GM23338 (cell line): ENCODE results near the gene R3HDM4. TPM values are rescaled to one million over a fixed set of nuclear protein-coding genes. Genes with fewer than 3 reads are reported as not detected.
A peak's percentile ranks its signal among the peaks of the same experiment; 100 is the strongest.

Source experiments
- ATAC-seq: fragments of 200-7000 bp; cut with Tn5 transposase; 3 replicates; pipeline ENCODE4 v1.9.1; 2020
- DNase-seq: peaks from one replicate; pipeline ENCODE4 v3.0.0-alpha.2; 2015; ENCODE audit warnings: low spot score
- H2AFZ ChIP-seq: fragments of 200-600 bp; sonication (generic); 2 replicates; pipeline ENCODE4 v1.8.0; 2016; ENCODE audit warnings: antibody characterized with exemption, mild to moderate bottlenecking, moderate library complexity
- H3F3A ChIP-seq: fragments of 200-600 bp; sonication (generic); replicated peaks from 2 replicates; pipeline ENCODE4 v1.8.0; 2017; ENCODE audit warnings: antibody characterized with exemption, mixed run types, low read depth
- H3K27ac ChIP-seq: fragments of 200-600 bp; sonication (generic); 2 replicates; pipeline ENCODE4 v1.6.1; 2016; ENCODE audit warnings: low read depth
- H3K27me3 ChIP-seq: fragments of 200-600 bp; sonication (generic); 2 replicates; pipeline ENCODE4 v1.8.0; 2016; ENCODE audit warnings: mild to moderate bottlenecking, mixed run types, moderate library complexity; ENCODE audit not compliant: insufficient read depth
- H3K36me3 ChIP-seq: fragments of 200-600 bp; sonication (generic); 2 replicates; pipeline ENCODE4 v1.8.0; 2016; ENCODE audit warnings: mild to moderate bottlenecking; ENCODE audit not compliant: insufficient read depth
- H3K4me1 ChIP-seq: fragments of 200-600 bp; sonication (generic); 2 replicates; pipeline ENCODE4 v1.8.0; 2016; ENCODE audit warnings: mild to moderate bottlenecking, moderate library complexity; ENCODE audit not compliant: insufficient read depth
- H3K4me2 ChIP-seq: fragments of 200-600 bp; sonication (generic); 2 replicates; pipeline ENCODE4 v1.7.1; 2017; ENCODE audit warnings: mixed run types
- H3K4me3 ChIP-seq: fragments of 200-600 bp; sonication (generic); 2 replicates; pipeline ENCODE4 v1.6.1; 2016; ENCODE audit warnings: mixed run types
- H3K79me2 ChIP-seq: fragments of 200-600 bp; sonication (generic); replicated peaks from 2 replicates; pipeline ENCODE4 v1.8.0; 2017; ENCODE audit warnings: mild to moderate bottlenecking; ENCODE audit not compliant: insufficient read depth
- H3K9me2 ChIP-seq: fragments of 200-600 bp; sonication (generic); 2 replicates; pipeline ENCODE4 v1.8.0; 2017; ENCODE audit not compliant: insufficient read depth
- H4K20me1 ChIP-seq: fragments of 200-600 bp; sonication (generic); replicated peaks from 2 replicates; pipeline ENCODE4 v1.8.0; 2017; ENCODE audit warnings: mild to moderate bottlenecking; ENCODE audit not compliant: insufficient read depth
- H3K27ac Mint-ChIP-seq: 2 replicates; pipeline ENCODE4 v1.8.0; 2020; ENCODE audit warnings: inconsistent platforms, mild to moderate bottlenecking, moderate library complexity, mixed read lengths
- H3K27me3 Mint-ChIP-seq: 3 replicates; pipeline ENCODE4 v1.8.0; 2022; ENCODE audit warnings: low read depth, mild to moderate bottlenecking, moderate library complexity, mixed read lengths, inconsistent platforms; ENCODE audit not compliant: insufficient read depth, poor library complexity
- H3K36me3 Mint-ChIP-seq: 3 replicates; pipeline ENCODE4 v1.8.0; 2021; ENCODE audit warnings: low read depth, mild to moderate bottlenecking, inconsistent platforms, moderate library complexity, mixed read lengths
- H3K4me1 Mint-ChIP-seq: 3 replicates; pipeline ENCODE4 v1.8.0; 2020; ENCODE audit warnings: mild to moderate bottlenecking, inconsistent platforms, mixed read lengths
- H3K4me3 Mint-ChIP-seq: 3 replicates; pipeline ENCODE4 v1.8.0; 2021; ENCODE audit warnings: moderate library complexity, mild to moderate bottlenecking, inconsistent platforms, mixed read lengths
- H3K9me3 Mint-ChIP-seq: 3 replicates; pipeline ENCODE4 v1.8.0; 2020; ENCODE audit warnings: moderate library complexity, mild to moderate bottlenecking, inconsistent platforms, mixed read lengths
- CREB1 ChIP-seq: fragments of 250-450 bp; sonication (Bioruptor Pico); IDR thresholded peaks from 2 replicates; pipeline ENCODE4 v1.5.0; 2020; ENCODE audit warnings: low read depth, mild to moderate bottlenecking, moderate library complexity
- ETS1 ChIP-seq: IDR thresholded peaks from 2 replicates; pipeline ENCODE4 v1.6.1; 2016; ENCODE audit warnings: antibody characterized with exemption
- EZH2 ChIP-seq: fragments of 200-600 bp; sonication (generic); IDR thresholded peaks from one replicate; pipeline ENCODE4 v1.8.0; 2017; ENCODE audit warnings: antibody characterized with exemption, mild to moderate bottlenecking, low read depth; ENCODE audit not compliant: unreplicated experiment
- EZH2phosphoT487 ChIP-seq: fragments of 200-600 bp; sonication (generic); IDR thresholded peaks from one replicate; pipeline ENCODE4 v1.8.1; 2018; ENCODE audit warnings: antibody characterized with exemption; ENCODE audit not compliant: unreplicated experiment
- JUNB ChIP-seq: IDR thresholded peaks from one replicate; pipeline ENCODE4 v1.6.1; 2016; ENCODE audit warnings: antibody characterized with exemption; ENCODE audit not compliant: unreplicated experiment
- NANOG ChIP-seq: IDR thresholded peaks from 2 replicates; pipeline ENCODE4 v1.6.1; 2016; ENCODE audit warnings: antibody characterized with exemption, borderline replicate concordance
- POLR2AphosphoS5 ChIP-seq: IDR thresholded peaks from 2 replicates; pipeline ENCODE4 v1.6.1; 2016; ENCODE audit warnings: antibody characterized with exemption, low read depth
- REST ChIP-seq: IDR thresholded peaks from one replicate; pipeline ENCODE4 v1.6.1; 2018; ENCODE audit warnings: antibody characterized with exemption; ENCODE audit not compliant: unreplicated experiment
- STAT1 ChIP-seq: IDR thresholded peaks from one replicate; pipeline ENCODE4 v1.6.1; 2016; ENCODE audit warnings: antibody characterized with exemption; ENCODE audit not compliant: unreplicated experiment
- ZNF114 ChIP-seq: fragments of 250-450 bp; sonication (Bioruptor Pico); IDR thresholded peaks from 2 replicates; pipeline ENCODE4 v1.5.0; 2020; ENCODE audit warnings: mild to moderate bottlenecking, moderate library complexity
- ZNF331 ChIP-seq: fragments of 250-450 bp; sonication (Bioruptor Pico); IDR thresholded peaks from 2 replicates; pipeline ENCODE4 v1.5.0; 2020; ENCODE audit warnings: low read depth, mild to moderate bottlenecking, moderate library complexity
- ZNF462 ChIP-seq: fragments of 250-450 bp; sonication (Bioruptor Pico); IDR thresholded peaks from 2 replicates; pipeline ENCODE4 v1.5.0; 2020; ENCODE audit warnings: mild to moderate bottlenecking, moderate library complexity
- polyA plus RNA-seq: library from polyadenylated mRNA; unstranded; fragments of >200 nt; fragmentation: Nextera tagmentation; extraction: Ambion mirVana; gene quantifications from 2 replicates; pipeline ENCODE4 v1.2.1, GENCODE V29; 2016
- total RNA-seq: library from RNA; depleted of rRNA; stranded (reverse); fragments of >200 nt; shearing (Covaris generic); gene quantifications from 2 replicates; pipeline ENCODE4 v1.2.3, GENCODE V29; 2014

Gene R3HDM4
- total and polyA plus RNA-seq, 2 experiments from 2014 or later = 76.5 to 87.1 TPM

- H3K9me3 Mint-ChIP-seq = no peaks in the 10 kb centered on the region; the same call in 2 of the 3 replicates
- H3K36me3 ChIP-seq = no peaks in the 10 kb centered on the region
- DNase-seq (no peak), ATAC-seq (no peak)
- no peak overlapping the region for H3K27ac ChIP-seq
- 0 out of 3 replicates have a peak, but pooled peaks cover 3% of the 10 kb centered on the region for H3K36me3 Mint-ChIP-seq
- H3F3A ChIP-seq = peaks cover 20% of the 10 kb centered on the region
- no peaks in the 10 kb centered on the region for H3K79me2 ChIP-seq
- H3K4me1 Mint-ChIP-seq = no peaks in the 10 kb centered on the region
- no peak overlapping the region for H3K27ac Mint-ChIP-seq
- no peaks in the 10 kb centered on the region for H3K4me1 ChIP-seq
- H3K4me3 Mint-ChIP-seq = no peak overlapping the region; the same call in 2 of the 3 replicates
- H3K4me2 ChIP-seq = no peak overlapping the region
- peaks cover 9% of the 10 kb centered on the region; the same call in 1 of the 2 replicates for H4K20me1 ChIP-seq
- peaks cover 27% of the 10 kb centered on the region for H3K27me3 Mint-ChIP-seq
- no peak for TF ChIP-seq ZNF331 (CRISPR knock-in tag)
- TF ChIP-seq EZH2phosphoT487 = no peak
- no peak for TF ChIP-seq ZNF114 (CRISPR knock-in tag)
- no peak for TF ChIP-seq NANOG
- TF ChIP-seq CREB1 (CRISPR knock-in tag) = no peak
- no peak for TF ChIP-seq STAT1
- no peak for TF ChIP-seq JUNB
- no peak for TF ChIP-seq REST
- TF ChIP-seq EZH2 = no peak
- no peak for TF ChIP-seq ZNF462 (CRISPR knock-in tag)
- no peak for TF ChIP-seq ETS1
- no peak for TF ChIP-seq POLR2AphosphoS5
- H2AFZ ChIP-seq = no peak overlapping the region; the same call in 1 of the 2 replicates
- no peaks in the 10 kb centered on the region for H3K9me2 ChIP-seq
- peaks cover 28% of the 10 kb centered on the region for H3K27me3 ChIP-seq
- peak overlapping the region; percentile 41; the same call in 1 of the 2 replicates for H3K4me3 ChIP-seq
These were observed 51.8 kb downstream of the R3HDM4 start for GRCh38 chr19:861141-861755.
